GM10847 (cell line): ENCODE measurements around the gene GP5.

ENCODE experiments used
- POLR2A ChIP-seq: IDR thresholded peaks from 2 replicates; pipeline ENCODE4 v1.6.1; 2011; ENCODE audit not compliant: insufficient read length; ENCODE audit errors: extremely low read depth

The GP5 gene

GRCh38 chr3:194350726-194351071 is 48.4 kb downstream of the GP5 start:
- TF ChIP-seq POLR2A, result no peak

GRCh38 chr3:194348354-194348753 is 50.7 kb downstream of the GP5 start:
- TF ChIP-seq POLR2A, result no peak

- TF ChIP-seq POLR2A, result no peak
Observed at GRCh38 chr3:194346621-194347020, 52.4 kb downstream of the GP5 start.

GRCh38 chr3:194346035-194346434 is 53.0 kb downstream of the GP5 start:
- TF ChIP-seq POLR2A, result no peak
